Endothelial cell of hepatic sinusoid (primary cell): ENCODE results near the gene ACTA1.

Source experiments
- in situ Hi-C: cut with HindIII; loops from 2 replicates; pipeline ENCODE4 v1.10.0; 2017; ENCODE audit warnings: low sequenced_read_pairs

ACTA1 gene

GRCh38 chr1:229434005-229434640 lies at the start of gene ACTA1:
ACTA1 (minus strand) TSS chr1:229434094; CDS start chr1:229433115, 979 bp downstream.
- in situ Hi-C loops = no loop called here

GRCh38 chr1:229482511-229482910 lies 48.6 kb upstream of the ACTA1 start:
- in situ Hi-C loops = loop anchor here (25.0 kb wide), 1 partner anchor 220 kb away; the partner anchor contains the start of gene RAB4A

DNA sequence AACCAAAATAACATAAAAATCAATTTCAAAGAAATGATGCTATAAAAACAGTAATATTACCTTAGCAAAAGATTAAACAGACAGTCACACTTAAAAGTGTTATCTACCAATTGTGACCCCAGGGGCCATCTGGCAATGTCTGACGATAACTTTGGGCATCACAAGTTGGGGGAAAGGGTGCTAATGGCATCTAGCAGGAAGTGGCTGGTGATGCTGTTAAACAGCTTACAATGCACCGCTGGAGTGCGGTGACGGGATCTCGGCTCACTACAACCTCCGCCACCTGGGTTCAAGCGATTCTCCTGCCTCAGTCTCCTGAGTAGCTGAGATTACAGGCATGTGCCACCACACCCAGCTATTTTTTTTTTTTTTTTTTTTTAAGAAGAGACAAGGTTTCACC lies 46.6 kb upstream of the ACTA1 start:
- in situ Hi-C loops = loop anchor here (25.0 kb wide), 1 partner anchor 218 kb away; the partner anchor contains the start of gene RAB4A

GRCh38 chr1:229479660-229480399 lies 45.9 kb upstream of the ACTA1 start:
- in situ Hi-C loops = loop anchor here (25.0 kb wide), 1 partner anchor 218 kb away; the partner anchor contains the start of gene RAB4A

GRCh38 chr1:229478852-229479251 lies 45.0 kb upstream of the ACTA1 start:
- in situ Hi-C loops = loop anchor here (25.0 kb wide), 1 partner anchor 217 kb away; the partner anchor contains the start of gene RAB4A

DNA sequence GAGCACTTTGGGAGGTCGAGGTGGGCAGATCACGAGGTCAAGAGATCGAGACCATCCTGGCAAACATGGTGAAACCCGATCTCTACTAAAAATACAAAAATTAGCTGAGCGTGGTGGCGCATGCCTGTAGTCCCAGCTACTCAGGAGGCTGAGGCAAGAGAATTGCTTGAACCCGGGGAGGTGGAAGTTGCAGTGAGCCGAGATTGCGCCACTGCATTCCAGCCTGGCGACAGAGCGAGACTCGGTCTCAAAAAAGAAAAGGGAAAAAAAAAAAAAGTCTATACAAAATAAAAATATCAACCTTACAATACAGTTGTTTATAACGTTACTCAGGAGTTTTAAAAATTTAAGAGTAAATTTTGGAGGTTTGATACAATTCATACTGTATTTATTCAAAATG lies 42.0 kb upstream of the ACTA1 start:
- in situ Hi-C loops = loop anchor here (25.0 kb wide), 1 partner anchor 214 kb away; the partner anchor contains the start of gene RAB4A

GRCh38 chr1:229474509-229474908 lies 40.6 kb upstream of the ACTA1 start:
- in situ Hi-C loops = no loop called here

DNA sequence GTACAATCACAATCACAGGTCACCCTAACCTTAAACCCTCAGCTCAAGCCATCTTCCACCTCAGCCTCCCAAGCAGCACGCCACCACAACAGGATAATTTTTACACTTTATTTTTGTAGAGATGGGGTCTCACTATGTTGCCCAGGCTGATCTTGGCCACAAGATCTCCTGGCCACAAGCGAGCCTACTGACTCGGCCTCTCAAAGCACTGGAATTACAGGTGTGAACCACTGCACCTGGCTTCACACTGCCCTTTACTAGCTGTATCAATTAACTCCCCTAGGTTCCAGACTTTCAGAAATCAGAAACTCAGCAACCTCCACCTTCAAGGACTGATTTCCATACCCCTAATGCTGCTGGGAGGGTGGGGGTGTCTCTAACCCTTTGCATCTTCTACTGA lies 37.3 kb upstream of the ACTA1 start:
- in situ Hi-C loops = no loop called here

DNA sequence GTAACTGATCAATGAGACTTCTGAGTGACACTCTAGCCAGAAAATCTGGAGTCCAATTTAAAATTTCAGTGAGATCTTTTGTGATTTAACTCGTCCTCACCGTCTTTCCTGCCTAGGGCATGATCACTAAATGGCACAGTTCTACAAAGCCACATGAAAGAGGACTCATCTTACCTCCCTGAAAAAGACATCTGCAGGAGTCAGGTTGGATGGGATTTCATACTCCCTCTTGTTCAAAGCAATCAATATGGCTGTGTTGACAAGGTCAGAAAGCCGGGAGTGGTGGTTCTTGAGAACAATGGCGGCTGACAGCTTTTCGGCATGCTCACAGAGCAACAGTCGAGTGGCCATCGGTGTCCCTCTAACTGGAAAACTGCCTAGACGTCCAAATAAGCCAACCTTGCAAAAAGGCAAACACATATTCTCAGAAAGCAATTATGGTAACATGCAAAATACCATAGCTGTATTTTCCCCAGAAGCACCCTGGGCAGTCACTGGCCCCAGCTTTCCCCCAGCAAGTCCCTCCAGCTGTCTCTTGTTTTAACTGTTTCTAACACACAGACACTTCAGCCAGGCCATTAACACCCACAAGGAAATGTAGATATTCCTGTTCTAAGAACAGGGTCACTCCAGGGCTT lies 36.6 kb upstream of the ACTA1 start:
- in situ Hi-C loops = no loop called here

- in situ Hi-C loops = no loop called here
These were observed 33.0 kb upstream of the ACTA1 start for GRCh38 chr1:229466887-229467286.

GRCh38 chr1:229464672-229465071 lies 30.8 kb upstream of the ACTA1 start:
- in situ Hi-C loops = no loop called here

DNA sequence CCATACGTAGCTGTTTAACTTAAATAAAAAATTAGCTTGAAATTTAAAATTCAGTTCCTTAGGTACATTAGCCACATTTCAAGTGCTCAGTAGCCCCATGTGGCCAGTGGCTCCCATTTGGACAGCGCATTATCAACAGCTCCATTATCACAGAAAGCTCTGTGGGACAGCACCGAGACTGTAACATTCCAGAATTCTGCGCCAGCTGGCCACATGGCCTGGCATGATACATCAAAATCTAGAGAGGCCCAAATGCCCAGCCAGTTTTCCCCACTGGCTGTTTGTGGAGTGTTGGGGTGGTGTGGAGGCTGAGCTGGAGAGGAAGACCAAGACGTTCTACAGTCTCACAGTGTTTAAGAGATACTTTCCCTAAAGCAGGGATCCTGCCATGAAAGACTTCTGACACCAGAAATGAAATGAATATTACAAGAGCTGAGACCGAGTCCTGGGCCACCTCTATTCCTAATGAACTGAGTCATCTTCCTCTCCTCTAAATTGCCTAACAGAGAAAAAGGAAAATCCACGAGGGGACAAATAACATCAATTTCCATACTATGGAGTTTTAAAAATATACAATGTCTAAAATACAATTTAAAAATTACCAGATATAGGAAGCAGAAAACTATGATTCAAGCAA lies 27.3 kb upstream of the ACTA1 start:
- in situ Hi-C loops = no loop called here

DNA sequence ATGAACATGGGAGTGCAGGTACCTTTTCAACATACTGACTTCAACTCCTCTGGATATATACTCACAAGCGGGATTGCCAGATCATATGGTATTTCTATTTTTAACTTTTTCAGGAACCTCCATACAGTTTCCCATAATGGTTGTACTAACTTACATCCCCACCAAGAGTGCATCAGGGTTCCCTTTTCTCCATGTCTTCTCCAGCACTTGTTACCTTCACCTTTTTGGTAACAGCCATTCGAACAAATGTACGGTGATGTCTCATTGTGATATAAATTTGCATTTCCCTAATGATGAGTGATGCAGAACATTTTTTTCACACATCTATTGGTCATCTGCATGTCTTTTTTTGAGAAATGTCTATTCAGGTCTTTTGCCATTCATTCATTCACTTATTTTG lies 25.9 kb upstream of the ACTA1 start:
- in situ Hi-C loops = no loop called here

- in situ Hi-C loops = no loop called here
These were observed 23.5 kb upstream of the ACTA1 start for GRCh38 chr1:229457436-229457835.

- in situ Hi-C loops = no loop called here
These were observed 22.1 kb upstream of the ACTA1 start for GRCh38 chr1:229456016-229456415.

GRCh38 chr1:229454056-229454455 lies 20.2 kb upstream of the ACTA1 start:
- in situ Hi-C loops = no loop called here

- in situ Hi-C loops = no loop called here
These were observed 19.3 kb upstream of the ACTA1 start for GRCh38 chr1:229452956-229453801.

DNA sequence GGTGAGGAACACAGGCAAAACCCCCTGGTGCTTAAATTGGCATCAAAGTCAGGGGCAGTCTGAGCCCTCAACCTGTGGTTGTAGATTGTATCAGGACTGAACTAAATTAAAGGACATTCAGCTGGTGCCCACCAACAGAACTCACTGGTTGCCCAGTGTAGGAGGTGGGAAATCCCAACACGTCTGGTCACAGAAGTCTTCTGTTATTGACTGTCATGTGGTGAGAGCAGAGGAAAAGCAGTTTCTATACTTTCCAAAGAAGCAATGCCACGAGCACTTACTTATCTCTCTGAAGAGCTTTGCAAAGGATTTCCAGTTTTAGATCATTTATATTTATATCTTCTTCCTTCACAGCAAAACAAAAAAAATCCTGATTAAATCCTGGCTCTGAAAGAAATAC lies 15.0 kb upstream of the ACTA1 start:
- in situ Hi-C loops = loop anchor here (5.0 kb wide), 2 partner anchors 42 to 48 kb away; no protein-coding TSS in a partner anchor

GRCh38 chr1:229448354-229448753 lies 14.5 kb upstream of the ACTA1 start:
- in situ Hi-C loops = loop anchor here (5.0 kb wide), 2 partner anchors 41 to 49 kb away; no protein-coding TSS in a partner anchor

GRCh38 chr1:229447809-229448252 lies 13.9 kb upstream of the ACTA1 start:
- in situ Hi-C loops = loop anchor here (5.0 kb wide), 2 partner anchors 41 to 49 kb away; no protein-coding TSS in a partner anchor
